Stimulated activated CD8-positive, alpha-beta memory T cell treated with anti-CD3 and anti-CD28 coated beads, Interleukin-2, amount 100 ng/mL, for 1 hour (primary cell): ENCODE data around the gene MT1H.
"Not testable (repeated sequence)": the region's sequence is repeated elsewhere in the genome, so short reads cannot be mapped to it uniquely, and the experiment has no call there.

Experiments used
- DNase-seq, 2 donors: peaks; one replicate each; pipeline ENCODE4 v3.0.0-alpha.2; 2020; ENCODE audit warnings: low read depth in 2 of 2

Gene MT1H

GRCh38 chr16:56665286-56666261 is 4.0 kb upstream of the MT1H start:
- not testable (repeated sequence) for DNase-seq

GRCh38 chr16:56667581-56668571 is 1.7 kb upstream of the MT1H start, which contains the start of gene MT1G:
Gene MT1G, minus strand, starts transcription at chr16:56668065. Its CDS starts 72 bp downstream, at chr16:56667993.
- DNase-seq = no peak

GRCh38 chr16:56669840-56670619 is 416 bp downstream of the MT1H start:
- DNase-seq = no peak

- no peak for DNase-seq
Observed at GRCh38 chr16:56670620-56670934, 963 bp downstream of the MT1H start.

- DNase-seq = not testable (repeated sequence)
Observed at GRCh38 chr16:56671691-56672090, 2.1 kb downstream of the MT1H start.

- not testable (repeated sequence) for DNase-seq
Observed at GRCh38 chr16:56672171-56672570, 2.6 kb downstream of the MT1H start.

GRCh38 chr16:56672761-56673536 is 3.3 kb downstream of the MT1H start:
- DNase-seq = no peak

- DNase-seq = no peak
Observed at GRCh38 chr16:56673921-56674320, 4.3 kb downstream of the MT1H start.

GRCh38 chr16:56674570-56674969 is 5.0 kb downstream of the MT1H start:
- DNase-seq = not testable (repeated sequence)

GRCh38 chr16:56675685-56676210 is 6.1 kb downstream of the MT1H start:
- DNase-seq = no peak

- DNase-seq = no peak
Observed at GRCh38 chr16:56677474-56677873, 7.9 kb downstream of the MT1H start.

- DNase-seq = no peak
Observed at GRCh38 chr16:56679078-56679730, 9.6 kb downstream of the MT1H start.

GRCh38 chr16:56679818-56680217 is 10.2 kb downstream of the MT1H start:
- DNase-seq = no peak

GRCh38 chr16:56681939-56682702 is 12.5 kb downstream of the MT1H start, which contains the start of gene MT1X:
Gene MT1X, plus strand, starts transcription at chr16:56682470. Its CDS starts 71 bp downstream, at chr16:56682541.
- DNase-seq = peak; percentile 68 to 79

- DNase-seq = no peak
Observed at GRCh38 chr16:56682703-56683397, 13.2 kb downstream of the MT1H start.

GRCh38 chr16:56683424-56684172 is 14.0 kb downstream of the MT1H start:
- DNase-seq = no peak

GRCh38 chr16:56684256-56684925 is 14.8 kb downstream of the MT1H start:
- no peak for DNase-seq
